ENCODE measurements around the gene SLC1A2. TPM values are rescaled to one million over a fixed set of nuclear protein-coding genes. Genes with fewer than 3 reads are reported as not detected.

Gene SLC1A2
- total and polyA plus RNA-seq, 2 donors (not counting 3 experiments of a cell fraction or from before 2014, with no cell fraction given): not detected

- H3K9me3 ChIP-seq (replicated peaks; ENCODE audit: control insufficient read depth, insufficient read depth, low read length): no peaks in the 10 kb centered on the region
- H3K27ac ChIP-seq (ENCODE audit: insufficient read depth, low read depth, low read length): no peak overlapping the region
- H3K9ac ChIP-seq (replicated peaks; ENCODE audit: extremely low read depth, insufficient read depth, low read length): no peak overlapping the region
- no peaks in the 10 kb centered on the region for H3K79me2 ChIP-seq (ENCODE audit: control insufficient read depth, insufficient read depth, low read length)
- H3K27me3 ChIP-seq (ENCODE audit: control insufficient read depth in 2 of 2, insufficient read depth in 2 of 2, low read length in 2 of 2): peaks cover 2 to 15% of the 10 kb centered on the region in 2 experiments
- H4K20me1 ChIP-seq (replicated peaks; ENCODE audit: control insufficient read depth, extremely low read depth, insufficient read depth, low read length): no peaks in the 10 kb centered on the region
- POLR2A ChIA-PET: no interaction called here
- H2AFZ ChIP-seq (ENCODE audit: low read depth, low read length): no peak overlapping the region
- FAIRE-seq (no peak), DNase-seq (ENCODE audit: low read depth, low spot score) (no peak)
- no peak for TF ChIP-seq JUN (IDR thresholded peaks at IDR 0.05; ENCODE audit: borderline replicate concordance, insufficient read depth, insufficient read length, low read depth)
- TF ChIP-seq FOS (IDR thresholded peaks at IDR 0.05; ENCODE audit: borderline replicate concordance, insufficient read depth, low read length): no peak
- TF ChIP-seq EZH2 (IDR thresholded peaks at IDR 0.05; ENCODE audit: borderline replicate concordance, low read depth, low read length, severe bottlenecking): no peak
- no peak for TF ChIP-seq POLR2A (IDR thresholded peaks at IDR 0.05; ENCODE audit: low read depth, low read length)
- no peak for TF ChIP-seq MAX (IDR thresholded peaks at IDR 0.05; ENCODE audit: insufficient read depth, insufficient read length)
- TF ChIP-seq POLR2AphosphoS5 (IDR thresholded peaks at IDR 0.05; ENCODE audit: insufficient read depth, low read depth, low read length): no peak
- no peak for TF ChIP-seq GATA2 (IDR thresholded peaks at IDR 0.05; ENCODE audit: insufficient read depth, insufficient read length, low read depth, low read length)
- no peak for TF ChIP-seq CTCF (IDR thresholded peaks at IDR 0.05; ENCODE audit: extremely low read depth in 1 of 2, insufficient read depth in 1 of 2, low read depth in 1 of 2, low read length in 2 of 2)
- no peak for TF ChIP-seq MYC (IDR thresholded peaks at IDR 0.05; ENCODE audit: low read depth, low read length)
- H3K4me1 ChIP-seq (ENCODE audit: control insufficient read depth, extremely low read depth, insufficient read depth, low read length): no peaks in the 10 kb centered on the region
- BruUV-seq (replicated peaks): no TSS peak
- H3K36me3 ChIP-seq (ENCODE audit: control insufficient read depth in 2 of 2, extremely low read depth in 1 of 2, insufficient read depth in 2 of 2, low read length in 2 of 2): no peaks in the 10 kb centered on the region
- H3K9me1 ChIP-seq (replicated peaks; ENCODE audit: control insufficient read depth, extremely low read depth, insufficient read depth, low read length): no peaks in the 10 kb centered on the region
- dilution Hi-C loops (cut with MboI; ENCODE audit: extremely low pct_ligation_motif_present, low sequenced_read_pairs) (no loop called here), intact Hi-C loops (cut with micrococcal nuclease) (no loop called here)
- no peak overlapping the region for H3K4me3 ChIP-seq (replicated peaks in 1 of 3; ENCODE audit: insufficient read depth in 1 of 3, low read depth in 1 of 3, low read length in 3 of 3)
- CTCF ChIA-PET: no interaction called here
- no peak overlapping the region for H3K4me2 ChIP-seq (ENCODE audit: insufficient read depth, low read length)
Measured at GRCh38 chr11:35321111-35321510, 98.2 kb downstream of the SLC1A2 start.

All from endothelial cell of umbilical vein (primary cell).